AG09309 (cell line): ENCODE measurements around the gene EXT2.

ENCODE experiments used
- DNase-seq: peaks from one replicate; pipeline ENCODE4 v3.0.0-alpha.2; 2010; ENCODE audit warnings: low read depth
- H3K4me3 ChIP-seq: 2 replicates; pipeline ENCODE4 v1.5.1; 2011; ENCODE audit warnings: mild to moderate bottlenecking, low read depth, low read length, moderate library complexity; ENCODE audit not compliant: control insufficient read depth
- CTCF ChIP-seq: IDR thresholded peaks from 2 replicates; pipeline ENCODE4 v1.5.1; 2011; ENCODE audit warnings: mild to moderate bottlenecking, low read depth, low read length, inconsistent platforms; ENCODE audit not compliant: insufficient read depth, control insufficient read depth; ENCODE audit errors: missing control alignments

Gene EXT2

GRCh38 chr11:44178381-44178780 is 82.9 kb downstream of the EXT2 start:
- H3K4me3 ChIP-seq: no peak overlapping the region
- DNase-seq: peak; percentile 17
- TF ChIP-seq CTCF: peak; percentile 34

GRCh38 chr11:44179173-44179572 is 83.7 kb downstream of the EXT2 start:
- no peak overlapping the region for H3K4me3 ChIP-seq
- no peak for TF ChIP-seq CTCF
- peak; percentile 52 for DNase-seq

- H3K4me3 ChIP-seq: no peak overlapping the region
- TF ChIP-seq CTCF: no peak
- no peak for DNase-seq
Observed at GRCh38 chr11:44180107-44180506, 84.6 kb downstream of the EXT2 start.

GRCh38 chr11:44185522-44185921 is 90.0 kb downstream of the EXT2 start:
- no peak for DNase-seq
- no peak for TF ChIP-seq CTCF
- H3K4me3 ChIP-seq: no peak overlapping the region

- H3K4me3 ChIP-seq: no peak overlapping the region
- TF ChIP-seq CTCF: no peak
- no peak for DNase-seq
Observed at GRCh38 chr11:44186321-44186930, 90.9 kb downstream of the EXT2 start.

GRCh38 chr11:44188643-44189042 is 93.2 kb downstream of the EXT2 start:
- no peak for DNase-seq
- H3K4me3 ChIP-seq: no peak overlapping the region
- no peak for TF ChIP-seq CTCF
